Neural crest cell (in vitro differentiated cells): ENCODE measurements around the gene PAX4. TPM values are rescaled to one million over a fixed set of nuclear protein-coding genes. Genes with fewer than 3 reads are reported as not detected.

Experiments used
- DNase-seq: peaks from one replicate; pipeline ENCODE4 v3.0.0; 2021; ENCODE audit warnings: low read depth, mixed read lengths, low spot score
- H3K27ac Mint-ChIP-seq: one replicate; pipeline ENCODE4 v1.8.0; 2021; ENCODE audit warnings: mild to moderate bottlenecking, mixed read lengths; ENCODE audit not compliant: unreplicated experiment
- H3K27me3 Mint-ChIP-seq: 2 replicates; pipeline ENCODE4 v1.8.0; 2021; ENCODE audit warnings: low read depth, mild to moderate bottlenecking, mixed read lengths
- H3K36me3 Mint-ChIP-seq: 2 replicates; pipeline ENCODE4 v1.8.0; 2021; ENCODE audit warnings: low read depth, mild to moderate bottlenecking, mixed read lengths
- H3K4me1 Mint-ChIP-seq: 2 replicates; pipeline ENCODE4 v1.8.0; 2021; ENCODE audit warnings: mixed read lengths
- H3K4me3 Mint-ChIP-seq: one replicate; pipeline ENCODE4 v1.8.0; 2021; ENCODE audit warnings: mild to moderate bottlenecking, mixed read lengths
- H3K9me3 Mint-ChIP-seq: 2 replicates; pipeline ENCODE4 v1.8.0; 2021; ENCODE audit warnings: mixed read lengths
- CTCF ChIP-seq: fragments of 200-600 bp; sonication (generic); conservative IDR thresholded peaks from 2 replicates; pipeline ENCODE4 v1.5.0; 2021; ENCODE audit warnings: antibody characterized with exemption, mild to moderate bottlenecking
- total RNA-seq: library from RNA; stranded (reverse); gene quantifications from 2 replicates; pipeline ENCODE4 v1.2.1, GENCODE V29; 2021

PAX4 gene
- total RNA-seq, 1 donor from 2014 or later, result not detected

GRCh38 chr7:127657500-127657899, 39.6 kb upstream of the PAX4 start:
- Mint-ChIP-seq H3K27ac (no peak overlapping the region), H3K9me3 (no peaks in the 10 kb centered on the region), H3K4me3 (no peak overlapping the region), H3K27me3 (no peaks in the 10 kb centered on the region), H3K36me3 (no peaks in the 10 kb centered on the region), H3K4me1 (peaks cover 33% of the 10 kb centered on the region)
- TF ChIP-seq CTCF, result no peak
- DNase-seq, result no peak

GRCh38 chr7:127655720-127656119, 37.8 kb upstream of the PAX4 start:
- H3K27ac Mint-ChIP-seq, result no peak overlapping the region
- H3K4me3 Mint-ChIP-seq, result peak overlapping the region; percentile 35
- no peaks in the 10 kb centered on the region for H3K9me3 Mint-ChIP-seq
- no peaks in the 10 kb centered on the region for H3K27me3 Mint-ChIP-seq
- DNase-seq, result no peak
- no peak for TF ChIP-seq CTCF
- no peaks in the 10 kb centered on the region for H3K36me3 Mint-ChIP-seq
- peaks cover 48% of the 10 kb centered on the region for H3K4me1 Mint-ChIP-seq

GRCh38 chr7:127654404-127655394, 36.8 kb upstream of the PAX4 start:
- no peak for TF ChIP-seq CTCF
- H3K4me3 Mint-ChIP-seq, result peak overlapping the region; percentile 98
- H3K27me3 Mint-ChIP-seq, result no peaks in the 10 kb centered on the region
- H3K4me1 Mint-ChIP-seq, result peaks cover 49% of the 10 kb centered on the region
- no peaks in the 10 kb centered on the region for H3K9me3 Mint-ChIP-seq
- peak overlapping the region; percentile 51 for H3K27ac Mint-ChIP-seq
- DNase-seq, result no peak
- no peaks in the 10 kb centered on the region for H3K36me3 Mint-ChIP-seq

GRCh38 chr7:127653396-127653795, 35.5 kb upstream of the PAX4 start:
- Mint-ChIP-seq H3K36me3 (no peaks in the 10 kb centered on the region), H3K27ac (no peak overlapping the region), H3K4me3 (peak overlapping the region; percentile 98), H3K27me3 (no peaks in the 10 kb centered on the region), H3K4me1 (peaks cover 49% of the 10 kb centered on the region), H3K9me3 (no peaks in the 10 kb centered on the region)
- no peak for DNase-seq
- TF ChIP-seq CTCF, result no peak

- Mint-ChIP-seq H3K27me3 (no peaks in the 10 kb centered on the region), H3K36me3 (no peaks in the 10 kb centered on the region), H3K27ac (peak overlapping the region; percentile 98), H3K4me1 (peaks cover 49% of the 10 kb centered on the region), H3K9me3 (no peaks in the 10 kb centered on the region), H3K4me3 (peak overlapping the region; percentile 98)
- no peak for TF ChIP-seq CTCF
- no peak for DNase-seq
These were observed 34.6 kb upstream of the PAX4 start for GRCh38 chr7:127652333-127653248.
